H9 (cell line): ENCODE measurements around the gene CPA4. TPM values are rescaled to one million over a fixed set of nuclear protein-coding genes. Genes with fewer than 3 reads are reported as not detected.

Source experiments
- DNase-seq: peaks from one replicate; pipeline ENCODE4 v3.0.0-alpha.2; 2017
- H2AFZ ChIP-seq: one replicate; pipeline ENCODE4 v1.6.1; 2013; ENCODE audit warnings: mild to moderate bottlenecking, low read length, control low read depth, moderate library complexity
- H2AK5ac ChIP-seq: 2 replicates; pipeline ENCODE4 v1.6.1; 2013; ENCODE audit warnings: low read length, control low read depth, mixed read lengths; ENCODE audit not compliant: insufficient read length
- H2BK120ac ChIP-seq: one replicate; pipeline ENCODE4 v1.6.1; 2013; ENCODE audit warnings: low read depth, mild to moderate bottlenecking, low read length, control low read depth, inconsistent platforms; ENCODE audit not compliant: poor library complexity, severe bottlenecking
- H2BK12ac ChIP-seq: 2 replicates; pipeline ENCODE4 v1.6.1; 2013; ENCODE audit warnings: low read length, control low read depth, mixed read lengths, low read depth; ENCODE audit not compliant: insufficient read length
- H2BK15ac ChIP-seq: 2 replicates; pipeline ENCODE4 v1.6.1; 2013; ENCODE audit warnings: low read depth, low read length, control low read depth
- H2BK20ac ChIP-seq: one replicate; pipeline ENCODE4 v1.6.1; 2013; ENCODE audit warnings: low read depth, mild to moderate bottlenecking, low read length, control low read depth, inconsistent platforms; ENCODE audit not compliant: poor library complexity, severe bottlenecking
- H2BK5ac ChIP-seq: 2 replicates; pipeline ENCODE4 v1.6.1; 2013; ENCODE audit warnings: low read length, control low read depth, mixed read lengths; ENCODE audit not compliant: insufficient read length
- H3K14ac ChIP-seq: 2 replicates; pipeline ENCODE4 v1.6.1; 2013; ENCODE audit warnings: low read length, control low read depth; ENCODE audit not compliant: insufficient read depth
- H3K18ac ChIP-seq: 2 replicates; pipeline ENCODE4 v1.6.1; 2013; ENCODE audit warnings: low read depth, mild to moderate bottlenecking, mixed read lengths, low read length, control low read depth; ENCODE audit not compliant: insufficient read length
- H3K23ac ChIP-seq: 2 replicates; pipeline ENCODE4 v1.6.1; 2013; ENCODE audit warnings: low read length, control low read depth, mixed read lengths, low read depth; ENCODE audit not compliant: insufficient read length
- H3K23me2 ChIP-seq: 2 replicates; pipeline ENCODE4 v1.6.1; 2013; ENCODE audit warnings: low read depth, mild to moderate bottlenecking, mixed read lengths, low read length, control low read depth; ENCODE audit not compliant: insufficient read length, poor library complexity, severe bottlenecking
- H3K27ac ChIP-seq: 2 replicates; pipeline ENCODE4 v1.5.1; 2013; ENCODE audit warnings: low read length, control low read depth, mixed read lengths, low read depth; ENCODE audit not compliant: insufficient read length
- H3K27me3 ChIP-seq: 2 replicates; pipeline ENCODE4 v1.6.1; 2013; ENCODE audit warnings: low read length, control low read depth, inconsistent platforms; ENCODE audit not compliant: insufficient read depth
- H3K4ac ChIP-seq: 2 replicates; pipeline ENCODE4 v1.6.1; 2013; ENCODE audit warnings: low read depth, mild to moderate bottlenecking, control low read depth, inconsistent platforms, low read length, moderate library complexity
- H3K4me1 ChIP-seq: 2 replicates; pipeline ENCODE4 v1.6.1; 2013; ENCODE audit warnings: low read length, control low read depth, inconsistent platforms; ENCODE audit not compliant: insufficient read depth
- H3K4me2 ChIP-seq: 2 replicates; pipeline ENCODE4 v1.6.1; 2013; ENCODE audit warnings: low read length, control low read depth, mixed read lengths; ENCODE audit not compliant: insufficient read length, insufficient read depth
- H3K56ac ChIP-seq: 2 replicates; pipeline ENCODE4 v1.6.1; 2013; ENCODE audit warnings: low read depth, mild to moderate bottlenecking, mixed read lengths, low read length, control low read depth; ENCODE audit not compliant: insufficient read length
- H3K79me1 ChIP-seq: 2 replicates; pipeline ENCODE4 v1.6.1; 2013; ENCODE audit warnings: low read depth, mild to moderate bottlenecking, moderate library complexity, low read length, control low read depth, inconsistent platforms; ENCODE audit not compliant: insufficient read depth, poor library complexity, severe bottlenecking
- H3K79me2 ChIP-seq: 2 replicates; pipeline ENCODE4 v1.6.1; 2013; ENCODE audit warnings: low read length, control low read depth, inconsistent platforms; ENCODE audit not compliant: insufficient read depth
- H3K9ac ChIP-seq: 2 replicates; pipeline ENCODE4 v1.6.1; 2013; ENCODE audit warnings: low read length, control low read depth, mixed read lengths; ENCODE audit not compliant: insufficient read length; ENCODE audit errors: extremely low read depth
- H3K9me3 ChIP-seq: one replicate; pipeline ENCODE4 v1.6.1; 2013; ENCODE audit warnings: low read depth, low read length, inconsistent platforms; ENCODE audit not compliant: control insufficient read depth
- H3T11ph ChIP-seq: one replicate; pipeline ENCODE4 v1.6.1; 2013; ENCODE audit warnings: mild to moderate bottlenecking, low read length, control low read depth, inconsistent platforms
- H4K20me1 ChIP-seq: one replicate; pipeline ENCODE4 v1.6.1; 2013; ENCODE audit not compliant: control insufficient read depth, insufficient read length, insufficient read depth
- H4K5ac ChIP-seq: 2 replicates; pipeline ENCODE4 v1.6.1; 2013; ENCODE audit warnings: low read depth, mild to moderate bottlenecking, mixed read lengths, low read length, control low read depth; ENCODE audit not compliant: insufficient read length
- H4K8ac ChIP-seq: replicated peaks from 2 replicates; pipeline ENCODE4 v1.6.1; 2013; ENCODE audit warnings: low read length, control low read depth, mixed read lengths, low read depth; ENCODE audit not compliant: insufficient read length
- H4K91ac ChIP-seq: 2 replicates; pipeline ENCODE4 v1.6.1; 2013; ENCODE audit warnings: low read depth, mild to moderate bottlenecking, moderate library complexity, mixed read lengths, low read length, control low read depth; ENCODE audit not compliant: insufficient read length
- H3K27ac Mint-ChIP-seq, 3 experiments: 2 replicates in 2 of 3; 3 replicates in 1 of 3; pipeline ENCODE4 v1.8.0; 2020 to 2021; ENCODE audit warnings: mixed read lengths in 3 of 3, mild to moderate bottlenecking in 1 of 3, moderate library complexity in 1 of 3
- H3K27me3 Mint-ChIP-seq: 2 replicates; pipeline ENCODE4 v1.8.0; 2021; ENCODE audit warnings: low read depth, mild to moderate bottlenecking, moderate library complexity, mixed read lengths
- H3K36me3 Mint-ChIP-seq, 3 experiments: 2 replicates in 2 of 3; 3 replicates in 1 of 3; pipeline ENCODE4 v1.8.0; 2020 to 2021; ENCODE audit warnings: low read depth in 3 of 3, mixed read lengths in 3 of 3; ENCODE audit not compliant: insufficient read depth in 1 of 3
- H3K4me1 Mint-ChIP-seq, 2 experiments: 2 replicates each; pipeline ENCODE4 v1.8.0; 2020; ENCODE audit warnings: mixed read lengths in 2 of 2
- H3K4me3 Mint-ChIP-seq, 2 experiments: 2 replicates in 1 of 2; 3 replicates in 1 of 2; pipeline ENCODE4 v1.8.0; 2020 to 2021; ENCODE audit warnings: mild to moderate bottlenecking in 2 of 2, mixed read lengths in 2 of 2, moderate library complexity in 1 of 2
- H3K9me3 Mint-ChIP-seq, 2 experiments: 2 replicates in 1 of 2; 3 replicates in 1 of 2; pipeline ENCODE4 v1.8.0; 2020; ENCODE audit warnings: mild to moderate bottlenecking in 2 of 2, mixed read lengths in 2 of 2, moderate library complexity in 1 of 2
- WGBS: extraction: QIAGEN DNeasy Blood & Tissue Kit; methylation state at CpG from one replicate; pipeline ENCODE4 v1.1.7; 2013; ENCODE audit warnings: missing lambda C conversion rate, low lambda C conversion rate, mixed read lengths; ENCODE audit not compliant: insufficient read length; ENCODE audit errors: extremely low coverage; 5-methylcytosine and 5-hydroxymethylcytosine counted together
- total RNA-seq: library from RNA; stranded (reverse); gene quantifications from 2 replicates; pipeline ENCODE4 v1.2.1, GENCODE V29; 2021
- TF ChIP-seq, protein P1 (sequence below): fragments of 200-600 bp; sonication (generic); conservative IDR thresholded peaks from 3 replicates; pipeline ENCODE4 v1.8.0; 2021; ENCODE audit warnings: antibody characterized with exemption, mild to moderate bottlenecking

Gene CPA4
- total RNA-seq, 1 experiment from 2014 or later = not detected

DNA sequence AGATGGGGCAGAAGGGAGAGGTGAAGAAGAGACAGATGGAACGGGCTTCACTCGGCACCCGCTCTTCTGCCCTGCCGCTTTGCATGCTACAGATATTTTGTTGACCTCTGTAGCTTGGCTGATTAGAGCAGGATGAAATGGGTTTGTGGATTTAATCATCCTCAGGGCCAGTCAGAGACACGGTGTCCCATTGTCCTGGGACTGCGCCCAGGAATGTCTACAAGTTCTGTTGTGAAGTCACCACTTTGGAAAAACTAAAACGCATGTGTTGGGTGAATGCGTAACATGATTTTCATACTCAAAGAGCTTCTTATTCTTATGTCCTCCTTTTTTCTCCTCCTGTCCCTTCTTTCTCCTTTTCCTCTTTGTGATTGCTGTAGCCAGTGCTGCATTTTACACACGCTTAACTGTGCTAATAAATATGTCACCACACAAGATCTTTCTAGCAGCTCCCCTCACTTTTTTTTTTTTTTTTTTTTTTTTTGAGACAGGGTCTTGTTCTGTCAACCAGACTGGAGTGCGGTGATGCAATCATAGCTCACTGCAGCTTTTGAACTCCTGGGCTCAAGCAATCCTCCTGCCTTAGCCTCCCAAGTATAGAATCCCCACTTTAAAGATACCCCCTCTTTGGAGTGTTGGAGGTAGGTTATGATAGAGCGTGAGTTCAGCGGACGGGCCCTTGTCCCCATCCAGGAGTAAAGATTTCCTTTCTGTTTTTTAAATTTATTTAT lies 3.4 kb downstream of the CPA4 start:
- Histone ChIP-seq H3K9me3 (no peaks in the 10 kb centered on the region), H4K5ac (no peak overlapping the region), H3K9ac (no peak overlapping the region), H2BK12ac (no peak overlapping the region), H3K23ac (no peak overlapping the region), H3T11ph (no peak overlapping the region), H3K79me1 (no peaks in the 10 kb centered on the region), H3K56ac (no peak overlapping the region), H2BK5ac (no peak overlapping the region), H3K23me2 (no peaks in the 10 kb centered on the region), H3K4me2 (no peak overlapping the region), H3K27me3 (no peaks in the 10 kb centered on the region), H2BK20ac (no peak overlapping the region), H3K4me1 (no peaks in the 10 kb centered on the region), H3K14ac (no peak overlapping the region), H4K91ac (no peak overlapping the region), H3K4ac (no peak overlapping the region), H2AK5ac (no peak overlapping the region), H2BK120ac (no peak overlapping the region), H3K18ac (no peak overlapping the region), H3K79me2 (no peaks in the 10 kb centered on the region), H3K27ac (no peak overlapping the region), H4K20me1 (no peaks in the 10 kb centered on the region), H4K8ac (no peak overlapping the region), H2AFZ (no peak overlapping the region), H2BK15ac (no peak overlapping the region)
- TF ChIP-seq, protein P1, sequence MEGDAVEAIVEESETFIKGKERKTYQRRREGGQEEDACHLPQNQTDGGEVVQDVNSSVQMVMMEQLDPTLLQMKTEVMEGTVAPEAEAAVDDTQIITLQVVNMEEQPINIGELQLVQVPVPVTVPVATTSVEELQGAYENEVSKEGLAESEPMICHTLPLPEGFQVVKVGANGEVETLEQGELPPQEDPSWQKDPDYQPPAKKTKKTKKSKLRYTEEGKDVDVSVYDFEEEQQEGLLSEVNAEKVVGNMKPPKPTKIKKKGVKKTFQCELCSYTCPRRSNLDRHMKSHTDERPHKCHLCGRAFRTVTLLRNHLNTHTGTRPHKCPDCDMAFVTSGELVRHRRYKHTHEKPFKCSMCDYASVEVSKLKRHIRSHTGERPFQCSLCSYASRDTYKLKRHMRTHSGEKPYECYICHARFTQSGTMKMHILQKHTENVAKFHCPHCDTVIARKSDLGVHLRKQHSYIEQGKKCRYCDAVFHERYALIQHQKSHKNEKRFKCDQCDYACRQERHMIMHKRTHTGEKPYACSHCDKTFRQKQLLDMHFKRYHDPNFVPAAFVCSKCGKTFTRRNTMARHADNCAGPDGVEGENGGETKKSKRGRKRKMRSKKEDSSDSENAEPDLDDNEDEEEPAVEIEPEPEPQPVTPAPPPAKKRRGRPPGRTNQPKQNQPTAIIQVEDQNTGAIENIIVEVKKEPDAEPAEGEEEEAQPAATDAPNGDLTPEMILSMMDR = no peak
- Mint-ChIP-seq H3K27ac (no peak overlapping the region), H3K36me3 (no peaks in the 10 kb centered on the region; a peak in 1 of 7 replicates), H3K9me3 (peaks cover 0 to 8% of the 10 kb centered on the region in 2 experiments; a peak in 2 of 5 replicates), H3K4me1 (no peaks in the 10 kb centered on the region; a peak in 1 of 4 replicates), H3K4me3 (no peak overlapping the region), H3K27me3 (peaks cover 4% of the 10 kb centered on the region; the same call in 1 of the 2 replicates)
- WGBS = no CpG with 5 or more reads among the region's 13 CpGs
- DNase-seq = no peak
